Vein endothelial cell (primary cell): ENCODE results near the gene MINK1. TPM values are rescaled to one million over a fixed set of nuclear protein-coding genes. Genes with fewer than 3 reads are reported as not detected.

Experiments used
- total RNA-seq: library from RNA; depleted of rRNA; stranded (reverse); fragments of >200 nt; gene quantifications from 2 replicates; pipeline ENCODE4 v1.2.3, GENCODE V29; 2012

The MINK1 gene
- 57.6 and 66.6 TPM in 2 replicates for total RNA-seq

GRCh38 chr17:4833178-4833940 is at the start of gene MINK1:
MINK1 (plus strand) TSS chr17:4833340; CDS start chr17:4833584, 244 bp downstream.

GRCh38 chr17:4786106-4786511 is 47.0 kb upstream of the MINK1 start, which contains the start of gene VMO1:
VMO1 (minus strand) TSS chr17:4786364; CDS start chr17:4786352, 12 bp downstream.

GRCh38 chr17:4788807-4789700 is 44.1 kb upstream of the MINK1 start, which contains the start of gene GLTPD2:
GLTPD2 (plus strand) TSS chr17:4788964; CDS start chr17:4789012, 48 bp downstream.

GRCh38 chr17:4802228-4802627 is 30.9 kb upstream of the MINK1 start, which contains the start of gene C17orf114:
C17orf114 (minus strand) TSS chr17:4802328.

GRCh38 chr17:4806777-4807604 is 26.1 kb upstream of the MINK1 start, which contains the start of gene PLD2:
PLD2 (plus strand) TSS chr17:4807152; CDS start chr17:4807773, 621 bp downstream.

GRCh38 chr17:4899341-4900230 is 66.4 kb downstream of the MINK1 start, which contains the start of gene C17orf107:
C17orf107 (plus strand) TSS chr17:4899536; CDS start chr17:4899763, 227 bp downstream.

GRCh38 chr17:4903051-4903818 is 70.1 kb downstream of the MINK1 start, which contains the start of gene CHRNE:
CHRNE (minus strand) TSS chr17:4903098; CDS start chr17:4903063, 35 bp downstream.

GRCh38 chr17:4931963-4932362 is 98.8 kb downstream of the MINK1 start, which contains the start of gene GP1BA:
GP1BA (plus strand) TSS chr17:4932277; CDS start chr17:4932605, 328 bp downstream.

GRCh38 chr17:4939796-4940554 is 106.8 kb downstream of the MINK1 start, which contains the start of the genes RNF167 and SLC25A11:
RNF167 (plus strand) TSS chr17:4940268; CDS start chr17:4940910, 642 bp downstream.
SLC25A11 (minus strand) TSS chr17:4940046; CDS start chr17:4939910, 136 bp downstream.

Other genes starting within 250 kb of the MINK1 start
- not detected in 2 replicates for gene SMTNL2, start 248.8 kb upstream of the MINK1 start, total RNA-seq
- not detected in 2 replicates for gene ALOX15, start 191.7 kb upstream of the MINK1 start, total RNA-seq
- 26.5 and 29.7 TPM in 2 replicates for gene PELP1, start 129.2 kb upstream of the MINK1 start, total RNA-seq
- gene ARRB2, start 122.7 kb upstream of the MINK1 start, total RNA-seq, result 11.8 and 12.4 TPM in 2 replicates
- gene MED11, start 101.9 kb upstream of the MINK1 start, total RNA-seq, result 13.8 and 14.4 TPM in 2 replicates
- under 0.01 TPM in 1 of 2 replicates, not detected in the other for gene ZMYND15, start 93.5 kb upstream of the MINK1 start, total RNA-seq
- gene CXCL16, start 93.4 kb upstream of the MINK1 start, total RNA-seq, result 2.0 and 3.9 TPM in 2 replicates
- gene TM4SF5, start 61.5 kb upstream of the MINK1 start, total RNA-seq, result not detected in 2 replicates
- not detected in 2 replicates for gene VMO1, start 47.0 kb upstream of the MINK1 start, total RNA-seq
- not detected in 2 replicates for gene GLTPD2, start 44.4 kb upstream of the MINK1 start, total RNA-seq
- 154 and 158 TPM in 2 replicates for gene PSMB6, start 37.2 kb upstream of the MINK1 start, total RNA-seq
- gene PLD2, start 26.2 kb upstream of the MINK1 start, total RNA-seq, result 35.3 and 38.9 TPM in 2 replicates
- gene C17orf107, start 66.2 kb downstream of the MINK1 start, total RNA-seq, result 1.1 and 1.3 TPM in 2 replicates
- 0.65 and 3.0 TPM in 2 replicates for gene CHRNE, start 69.8 kb downstream of the MINK1 start, total RNA-seq
- not detected in 2 replicates for gene GP1BA, start 98.9 kb downstream of the MINK1 start, total RNA-seq
- gene SLC25A11, start 106.7 kb downstream of the MINK1 start, total RNA-seq, result 40.4 and 59.4 TPM in 2 replicates
- 39.5 and 40.2 TPM in 2 replicates for gene RNF167, start 106.9 kb downstream of the MINK1 start, total RNA-seq
- gene PFN1, start 115.2 kb downstream of the MINK1 start, total RNA-seq, result 506 and 560 TPM in 2 replicates
- 1.5 and 1.6 TPM in 2 replicates for gene ENO3, start 117.8 kb downstream of the MINK1 start, total RNA-seq
- gene SPAG7, start 134.5 kb downstream of the MINK1 start, total RNA-seq, result 40.2 and 45.6 TPM in 2 replicates
- gene CAMTA2, start 154.3 kb downstream of the MINK1 start, total RNA-seq, result 8.2 and 10.0 TPM in 2 replicates
- gene INCA1, start 164.2 kb downstream of the MINK1 start, total RNA-seq, result 0.33 and 0.48 TPM in 2 replicates
- 116 and 123 TPM in 2 replicates for gene KIF1C, start 164.6 kb downstream of the MINK1 start, total RNA-seq
- gene SLC52A1, start 202.1 kb downstream of the MINK1 start, total RNA-seq, result 0.33 TPM in 1 of 2 replicates, not detected in the other
- 2.0 and 2.7 TPM in 2 replicates for gene ZFP3, start 245.1 kb downstream of the MINK1 start, total RNA-seq